Muscle of leg (tissue), 11 donors: ENCODE data around the gene TRIM4. TPM values are rescaled to one million over a fixed set of nuclear protein-coding genes. Genes with fewer than 3 reads are reported as not detected.

ENCODE experiments used
- DNase-seq: peaks from one replicate; pipeline ENCODE4 v3.0.0; 2013
- H3K27ac ChIP-seq: one replicate; pipeline ENCODE4 v1.5.1; 2013; ENCODE audit warnings: mild to moderate bottlenecking, low read length, control low read depth
- H3K27me3 ChIP-seq: one replicate; pipeline ENCODE4 v1.6.1; 2013; ENCODE audit warnings: low read length; ENCODE audit not compliant: control insufficient read depth, insufficient read depth
- H3K36me3 ChIP-seq: one replicate; pipeline ENCODE4 v1.6.1; 2013; ENCODE audit warnings: low read length; ENCODE audit not compliant: control insufficient read depth, insufficient read depth
- H3K4me1 ChIP-seq: one replicate; pipeline ENCODE4 v1.6.1; 2013; ENCODE audit warnings: low read length; ENCODE audit not compliant: control insufficient read depth, insufficient read depth
- H3K4me3 ChIP-seq: one replicate; pipeline ENCODE4 v1.5.1; 2013; ENCODE audit warnings: low read length, control low read depth
- H3K9me3 ChIP-seq: replicated peaks from 2 replicates; pipeline ENCODE4 v1.6.1; 2013; ENCODE audit warnings: low read depth, low read length; ENCODE audit not compliant: control insufficient read depth
- WGBS: methylation state at CpG from one replicate; pipeline ENCODE4 v1.1.5; 2013; ENCODE audit warnings: missing lambda C conversion rate; ENCODE audit not compliant: insufficient coverage; 5-methylcytosine and 5-hydroxymethylcytosine counted together
- polyA plus RNA-seq, 8 donors: library from polyadenylated mRNA; unstranded; fragments of 120-200 nt; gene quantifications; one replicate each; pipeline versions ENCODE4 v1.2.1 to v1.2.3, GENCODE V29; 2013; ENCODE audit warnings: inconsistent platforms in 1 of 8, low replicate concordance in 1 of 8; ENCODE audit not compliant: insufficient read length in 8 of 8, insufficient read depth in 1 of 8
- total RNA-seq: library from RNA; stranded (reverse); fragments of 120-200 nt; gene quantifications from one replicate; pipeline ENCODE4 v1.2.4, GENCODE V29; 2013

Gene TRIM4
- total and polyA plus RNA-seq, 9 donors, result 14.6 to 21.5 (median 16.5) TPM

- no CpG with 5 or more reads among the region's 1 CpG for WGBS
- H3K36me3 ChIP-seq, result no peaks in the 10 kb centered on the region
- H3K27ac ChIP-seq, result no peak overlapping the region
- H3K4me3 ChIP-seq, result no peak overlapping the region
- peaks cover 4% of the 10 kb centered on the region for H3K27me3 ChIP-seq
- H3K9me3 ChIP-seq, result no peaks in the 10 kb centered on the region
- DNase-seq, result no peak
- H3K4me1 ChIP-seq, result no peaks in the 10 kb centered on the region
Observed at GRCh38 chr7:99855236-99855635, 64.1 kb downstream of the TRIM4 start.

- H3K4me1 ChIP-seq, result no peaks in the 10 kb centered on the region
- DNase-seq, result no peak
- no peaks in the 10 kb centered on the region for H3K36me3 ChIP-seq
- WGBS, result 77% methylated on average over 3 of the region's 6 CpGs
- no peak overlapping the region for H3K27ac ChIP-seq
- no peak overlapping the region for H3K4me3 ChIP-seq
- H3K9me3 ChIP-seq, result no peaks in the 10 kb centered on the region
- H3K27me3 ChIP-seq, result no peaks in the 10 kb centered on the region
Observed at GRCh38 chr7:99848420-99849216, 70.7 kb downstream of the TRIM4 start.

GRCh38 chr7:99844328-99844727 is 75.0 kb downstream of the TRIM4 start:
- Histone ChIP-seq H3K27me3 (no peaks in the 10 kb centered on the region), H3K9me3 (no peaks in the 10 kb centered on the region), H3K36me3 (no peaks in the 10 kb centered on the region), H3K4me3 (no peak overlapping the region), H3K27ac (no peak overlapping the region), H3K4me1 (no peaks in the 10 kb centered on the region)
- no CpG with 5 or more reads among the region's 1 CpG for WGBS
- DNase-seq, result no peak

GRCh38 chr7:99843808-99844207 is 75.5 kb downstream of the TRIM4 start:
- Histone ChIP-seq H3K4me3 (no peak overlapping the region), H3K27ac (no peak overlapping the region), H3K36me3 (no peaks in the 10 kb centered on the region), H3K27me3 (no peaks in the 10 kb centered on the region), H3K4me1 (no peaks in the 10 kb centered on the region), H3K9me3 (no peaks in the 10 kb centered on the region)
- DNase-seq, result no peak
- no CpG with 5 or more reads among the region's 4 CpGs for WGBS

GRCh38 chr7:99842926-99843325 is 76.4 kb downstream of the TRIM4 start:
- no peak for DNase-seq
- no peaks in the 10 kb centered on the region for H3K27me3 ChIP-seq
- H3K4me3 ChIP-seq, result no peak overlapping the region
- H3K27ac ChIP-seq, result no peak overlapping the region
- H3K36me3 ChIP-seq, result no peaks in the 10 kb centered on the region
- no CpG with 5 or more reads among the region's 2 CpGs for WGBS
- no peaks in the 10 kb centered on the region for H3K9me3 ChIP-seq
- H3K4me1 ChIP-seq, result no peaks in the 10 kb centered on the region

Other genes with a start within 250 kb of the TRIM4 start
- gene CYP3A5, start 239.5 kb downstream of the TRIM4 start, total RNA-seq, result 0.93 TPM
- 1 to 10 TPM in 3 of 8 donors, under 1 TPM in 5; 0.40 to 8.1 (median 0.83) TPM for gene CYP3A5, start 239.5 kb downstream of the TRIM4 start, polyA plus RNA-seq
- gene CYP3A7, start 184.3 kb downstream of the TRIM4 start, total RNA-seq, result 0.58 TPM
- 1 to 10 TPM in 2 of 8 donors, under 1 TPM in 2, not detected in 4; 0.11 to 6.2 (median 1.7) TPM for gene CYP3A7, start 184.3 kb downstream of the TRIM4 start, polyA plus RNA-seq
- 0.04 TPM for gene CYP3A4, start 135.3 kb downstream of the TRIM4 start, total RNA-seq
- gene CYP3A4, start 135.3 kb downstream of the TRIM4 start, polyA plus RNA-seq, result 1 to 10 TPM in 1 of 8 donors, under 1 TPM in 6, not detected in 1; 0.07 to 1.8 (median 0.13) TPM
- not detected for gene CYP3A43, start 91.5 kb downstream of the TRIM4 start, total RNA-seq
- gene CYP3A43, start 91.5 kb downstream of the TRIM4 start, polyA plus RNA-seq, result under 1 TPM in 2 of 8 donors, not detected in 6; 0.08 to 0.16 TPM
- not detected for gene OR2AE1, start 42.5 kb downstream of the TRIM4 start, total RNA-seq
- gene OR2AE1, start 42.5 kb downstream of the TRIM4 start, polyA plus RNA-seq, result under 1 TPM in 1 of 8 donors, not detected in 7; 0.29 TPM
- gene GJC3, start 10.1 kb upstream of the TRIM4 start, total RNA-seq, result 0.53 TPM
- gene GJC3, start 10.1 kb upstream of the TRIM4 start, polyA plus RNA-seq, result under 1 TPM; 0.28 to 0.62 (median 0.39) TPM
- gene AZGP1, start 56.5 kb upstream of the TRIM4 start, total RNA-seq, result 0.75 TPM
- gene AZGP1, start 56.5 kb upstream of the TRIM4 start, polyA plus RNA-seq, result 1 to 10 TPM in 4 of 8 donors, under 1 TPM in 4; 0.31 to 3.2 (median 0.94) TPM
- 48.2 TPM for gene ZKSCAN1, start 96.1 kb upstream of the TRIM4 start, total RNA-seq
- gene ZKSCAN1, start 96.1 kb upstream of the TRIM4 start, polyA plus RNA-seq, result 10 to 100 TPM; 20.6 to 37.3 (median 26.9) TPM
- 15.8 TPM for gene ZSCAN21, start 130.2 kb upstream of the TRIM4 start, total RNA-seq
- gene ZSCAN21, start 130.2 kb upstream of the TRIM4 start, polyA plus RNA-seq, result 10 to 100 TPM; 12.3 to 14.8 (median 13.4) TPM
- gene ZNF3, start 162.2 kb upstream of the TRIM4 start, total RNA-seq, result 31.8 TPM
- gene ZNF3, start 162.2 kb upstream of the TRIM4 start, polyA plus RNA-seq, result 10 to 100 TPM; 22.5 to 29.7 (median 25.1) TPM
- gene COPS6, start 169.4 kb upstream of the TRIM4 start, total RNA-seq, result 42.3 TPM
- gene COPS6, start 169.4 kb upstream of the TRIM4 start, polyA plus RNA-seq, result 100 to 1,000 TPM in 1 of 8 donors, 10 to 100 TPM in 7; 88.3 to 100 (median 94.1) TPM
- 57.7 TPM for gene MCM7, start 181.9 kb upstream of the TRIM4 start, total RNA-seq
- gene MCM7, start 181.9 kb upstream of the TRIM4 start, polyA plus RNA-seq, result 10 to 100 TPM; 69.2 to 88.7 (median 81.0) TPM
- 15.8 TPM for gene AP4M1, start 182.1 kb upstream of the TRIM4 start, total RNA-seq
- gene AP4M1, start 182.1 kb upstream of the TRIM4 start, polyA plus RNA-seq, result 10 to 100 TPM; 20.4 to 29.5 (median 23.3) TPM
- 14.1 TPM for gene TAF6, start 199.8 kb upstream of the TRIM4 start, total RNA-seq
- gene TAF6, start 199.8 kb upstream of the TRIM4 start, polyA plus RNA-seq, result 10 to 100 TPM; 31.6 to 41.0 (median 35.0) TPM
- 50.2 TPM for gene CNPY4, start 200.1 kb upstream of the TRIM4 start, total RNA-seq
- 10 to 100 TPM; 31.0 to 56.4 (median 42.6) TPM for gene CNPY4, start 200.1 kb upstream of the TRIM4 start, polyA plus RNA-seq
- 2.3 TPM for gene MBLAC1, start 207.4 kb upstream of the TRIM4 start, total RNA-seq
- gene MBLAC1, start 207.4 kb upstream of the TRIM4 start, polyA plus RNA-seq, result 1 to 10 TPM; 1.2 to 2.2 (median 1.4) TPM
- 97.1 TPM for gene LAMTOR4, start 229.4 kb upstream of the TRIM4 start, total RNA-seq
- gene LAMTOR4, start 229.4 kb upstream of the TRIM4 start, polyA plus RNA-seq, result 10 to 100 TPM; 65.0 to 84.3 (median 72.8) TPM
- 5.8 TPM for gene TRAPPC14, start 239.2 kb upstream of the TRIM4 start, total RNA-seq
- gene TRAPPC14, start 239.2 kb upstream of the TRIM4 start, polyA plus RNA-seq, result 10 to 100 TPM in 7 of 8 donors, 1 to 10 TPM in 1; 8.5 to 13.9 (median 10.9) TPM
- 4.3 TPM for gene GAL3ST4, start 249.1 kb upstream of the TRIM4 start, total RNA-seq
- gene GAL3ST4, start 249.1 kb upstream of the TRIM4 start, polyA plus RNA-seq, result 10 to 100 TPM in 7 of 8 donors, 1 to 10 TPM in 1; 8.9 to 18.7 (median 12.1) TPM